NCI-H345 (cell line): Measurements from ENCODE around the gene GNRH2.
"Not testable (repeated sequence)": the region's sequence is repeated elsewhere in the genome, so short reads cannot be mapped to it uniquely, and the experiment has no call there.

Experiments used
- DNase-seq: peaks from one replicate; lab custom pipeline; 2025; lab: John Stamatoyannopoulos, UW

The GNRH2 gene

DNA sequence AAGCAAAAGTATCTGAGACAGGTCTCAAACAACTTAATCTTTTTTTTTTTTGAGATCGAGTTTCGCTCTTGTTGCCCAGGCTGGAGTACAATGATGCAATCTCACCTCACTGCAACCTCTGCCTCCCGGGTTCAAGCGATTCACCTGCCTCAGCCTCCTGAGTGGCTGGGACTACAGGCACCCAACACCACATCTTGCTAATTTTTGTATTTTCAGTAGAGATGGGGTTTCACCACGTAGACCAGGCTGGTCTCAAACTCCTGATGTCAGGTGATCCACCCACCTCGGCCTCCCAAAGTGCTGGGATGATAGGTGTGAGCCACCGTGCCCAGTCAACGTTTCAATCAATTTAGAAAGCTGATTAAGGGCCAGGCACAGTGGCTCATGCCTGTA is 29.8 kb downstream of the GNRH2 start:
- not testable (repeated sequence) for DNase-seq

DNA sequence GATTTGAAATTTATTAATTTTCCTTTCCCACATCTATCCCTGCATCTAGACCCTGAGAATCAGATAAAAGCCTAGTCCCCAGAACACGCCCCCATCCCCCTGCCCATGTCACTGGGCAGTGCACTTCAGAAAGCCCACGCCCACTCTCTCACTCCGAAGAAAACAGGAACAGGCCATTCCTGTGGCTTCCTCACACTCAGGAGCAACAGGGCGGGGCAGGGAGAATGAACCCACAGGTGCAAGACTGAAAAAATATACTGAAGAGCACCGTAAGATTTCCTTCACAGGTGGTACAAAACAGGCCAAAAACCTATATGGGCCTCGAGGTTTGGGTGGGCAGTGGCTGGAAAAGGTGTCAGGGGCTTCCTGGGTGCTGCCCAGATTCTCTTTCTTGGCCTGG is 31.4 kb downstream of the GNRH2 start:
- DNase-seq: no peak

DNA sequence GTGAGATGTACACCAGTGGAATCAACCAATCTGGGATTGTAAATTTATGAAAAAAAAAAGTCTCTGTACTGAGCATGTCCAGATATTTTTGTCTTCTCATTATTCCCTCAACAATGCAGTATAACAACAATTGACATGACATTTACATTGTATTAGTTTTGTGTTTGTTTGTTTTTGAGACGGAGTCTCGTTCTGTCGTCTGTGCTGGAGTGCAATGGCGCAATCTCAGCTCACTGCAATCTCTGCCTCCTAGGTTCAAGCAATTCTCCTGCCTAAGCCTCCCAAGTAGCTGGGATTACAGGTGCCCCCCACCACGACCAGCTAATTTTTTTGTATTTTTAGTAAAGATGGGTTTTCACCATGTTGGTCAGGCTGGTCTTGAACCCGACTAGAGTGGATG is 31.9 kb downstream of the GNRH2 start:
- not testable (repeated sequence) for DNase-seq

DNA sequence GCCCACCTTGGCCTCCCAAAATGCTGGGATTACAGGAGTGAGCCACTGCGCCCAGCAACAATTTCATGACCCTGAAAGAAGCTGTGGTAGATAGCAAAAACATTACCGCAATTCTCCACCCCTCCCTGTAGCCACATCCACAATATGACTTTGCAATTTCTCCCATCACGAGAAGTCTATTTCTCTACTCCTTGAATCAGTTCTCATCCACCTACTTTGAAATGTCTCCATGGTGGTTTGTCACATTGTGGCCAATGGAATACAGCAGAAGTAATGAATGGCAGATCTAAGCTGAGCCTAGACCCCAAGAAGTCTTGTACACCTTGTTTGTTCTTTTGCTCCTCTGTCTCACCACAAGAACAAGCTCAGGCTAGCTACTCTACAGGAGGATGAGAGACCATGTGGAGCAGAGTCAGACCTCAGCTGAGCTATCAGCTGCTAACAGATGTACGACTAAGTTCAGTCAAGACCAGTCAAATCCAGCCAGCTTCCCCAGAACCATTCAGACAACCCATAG is 34.3 kb downstream of the GNRH2 start:
- DNase-seq: no peak

DNA sequence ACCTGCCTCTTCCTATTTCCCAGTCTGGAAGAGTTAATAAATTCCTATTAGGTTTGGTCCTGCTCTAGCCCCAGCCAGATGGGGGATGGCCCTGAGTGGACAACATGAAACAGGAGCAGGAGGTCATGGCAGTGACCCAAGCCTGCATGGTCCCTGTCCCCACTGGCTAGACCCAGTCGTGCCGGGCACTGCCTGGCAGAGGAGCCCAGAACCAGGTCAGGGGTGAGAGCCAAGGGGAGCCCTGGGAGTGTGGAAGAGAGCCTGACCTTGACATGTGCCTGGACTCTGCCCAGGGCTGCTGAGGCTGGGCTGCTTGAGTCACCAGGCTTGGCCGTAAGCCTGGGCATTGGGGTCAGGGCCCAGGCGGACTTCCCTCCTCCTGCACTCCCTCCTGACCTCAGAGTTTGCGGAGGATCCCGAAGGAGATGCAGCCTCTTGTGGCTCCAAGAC is 37.5 kb downstream of the GNRH2 start:
- DNase-seq: no peak

DNA sequence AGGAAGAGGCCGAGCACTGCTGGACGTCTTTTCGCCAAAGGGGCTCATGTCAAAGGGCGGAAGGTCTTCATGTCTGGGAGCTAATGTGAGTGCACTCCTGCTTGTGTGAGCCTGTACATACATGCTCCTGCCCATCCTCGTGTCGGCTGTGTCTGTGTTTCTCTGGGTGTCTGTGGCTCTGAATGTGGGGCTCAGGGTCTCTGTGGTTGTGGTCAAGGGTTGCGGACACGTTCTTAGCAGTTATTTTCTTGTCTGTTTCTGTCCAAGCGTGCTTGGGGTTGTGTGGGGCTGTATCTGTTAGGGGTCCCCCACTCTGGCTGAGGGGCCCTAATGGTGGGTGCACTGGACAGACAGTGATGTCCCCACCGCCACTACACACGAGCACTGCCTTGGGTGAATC is 38.2 kb downstream of the GNRH2 start:
- DNase-seq: no peak

DNA sequence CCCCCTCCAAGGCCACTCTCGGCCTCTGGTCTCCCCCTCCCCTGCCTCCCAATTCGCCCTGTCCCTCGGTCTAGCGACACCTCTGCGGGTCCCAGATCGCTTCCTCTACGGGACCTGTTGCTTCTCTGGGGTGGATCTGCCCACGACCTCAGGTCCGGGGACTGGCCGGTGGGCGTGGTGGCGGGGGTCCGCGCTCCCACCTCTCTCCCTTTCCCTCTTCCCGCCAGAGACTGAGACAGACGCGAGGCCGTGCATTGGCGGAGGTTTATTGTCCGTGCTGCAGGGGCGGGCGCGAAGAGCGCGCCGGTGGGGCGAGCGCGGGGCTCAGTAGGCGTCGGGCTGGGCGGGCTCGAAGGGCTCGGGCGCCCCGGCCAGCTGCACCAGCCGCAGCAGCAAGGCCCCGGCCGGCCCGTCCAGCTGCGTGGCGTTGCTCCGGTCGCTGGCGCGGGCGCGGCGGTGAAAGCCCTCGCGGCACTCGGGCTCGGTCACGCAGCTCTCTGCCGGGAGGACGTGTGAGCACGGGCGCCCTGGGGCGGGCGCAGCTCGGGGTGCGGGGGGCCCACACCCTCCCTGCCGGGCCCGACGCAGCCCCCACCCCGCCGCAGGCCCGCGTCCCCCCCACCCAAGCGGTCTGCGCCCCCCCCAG is 39.0 kb downstream of the GNRH2 start:
- no peak for DNase-seq

DNA sequence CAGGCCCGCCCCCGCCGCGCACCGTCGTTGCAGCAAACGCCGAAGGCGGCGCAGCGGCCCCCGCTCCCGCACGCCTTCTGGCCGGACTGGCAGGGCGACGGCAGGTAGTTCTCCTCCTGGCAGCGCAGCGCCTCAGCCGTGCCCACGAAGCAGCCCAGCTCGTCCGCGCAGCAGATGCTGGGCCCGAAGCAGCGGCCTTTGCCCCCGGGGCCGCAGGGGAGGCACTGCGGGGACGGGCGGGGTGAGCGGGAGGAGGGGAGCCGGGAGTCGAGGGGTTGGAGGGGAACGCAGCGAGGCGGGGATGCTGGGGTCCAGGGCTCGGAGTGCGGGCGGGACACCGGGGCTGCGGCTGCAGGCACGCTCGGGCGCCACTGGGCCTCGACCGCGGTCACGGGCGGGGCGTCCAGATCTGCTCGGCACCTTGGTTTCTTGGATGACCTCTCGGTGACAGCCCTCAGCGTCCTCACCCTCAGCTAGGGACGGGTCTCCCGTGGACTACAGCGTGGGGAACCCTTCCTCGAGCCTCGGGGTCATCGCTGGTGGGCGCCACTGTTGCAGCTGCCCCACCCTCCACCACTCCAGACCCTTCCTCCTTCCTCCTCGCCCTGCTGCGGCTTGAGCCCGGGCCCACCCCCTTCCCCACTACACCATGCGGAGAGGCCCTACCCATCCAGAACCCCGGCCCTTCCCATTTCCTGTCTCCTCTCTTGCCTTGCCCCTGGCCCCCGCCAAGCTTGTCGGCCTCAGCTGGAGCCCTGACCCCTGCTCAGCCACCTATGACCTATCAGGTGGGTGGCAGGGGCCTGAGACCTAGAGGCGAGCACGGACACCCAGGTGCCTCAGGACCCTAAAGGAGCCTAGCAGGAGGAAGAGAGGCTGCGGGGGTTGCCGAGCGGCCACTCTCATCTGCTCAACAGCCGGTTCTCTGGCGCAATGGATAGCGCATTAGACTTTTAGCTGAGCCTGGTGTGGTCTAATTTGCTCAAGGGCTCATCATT is 39.8 kb downstream of the GNRH2 start:
- no peak for DNase-seq

DNA sequence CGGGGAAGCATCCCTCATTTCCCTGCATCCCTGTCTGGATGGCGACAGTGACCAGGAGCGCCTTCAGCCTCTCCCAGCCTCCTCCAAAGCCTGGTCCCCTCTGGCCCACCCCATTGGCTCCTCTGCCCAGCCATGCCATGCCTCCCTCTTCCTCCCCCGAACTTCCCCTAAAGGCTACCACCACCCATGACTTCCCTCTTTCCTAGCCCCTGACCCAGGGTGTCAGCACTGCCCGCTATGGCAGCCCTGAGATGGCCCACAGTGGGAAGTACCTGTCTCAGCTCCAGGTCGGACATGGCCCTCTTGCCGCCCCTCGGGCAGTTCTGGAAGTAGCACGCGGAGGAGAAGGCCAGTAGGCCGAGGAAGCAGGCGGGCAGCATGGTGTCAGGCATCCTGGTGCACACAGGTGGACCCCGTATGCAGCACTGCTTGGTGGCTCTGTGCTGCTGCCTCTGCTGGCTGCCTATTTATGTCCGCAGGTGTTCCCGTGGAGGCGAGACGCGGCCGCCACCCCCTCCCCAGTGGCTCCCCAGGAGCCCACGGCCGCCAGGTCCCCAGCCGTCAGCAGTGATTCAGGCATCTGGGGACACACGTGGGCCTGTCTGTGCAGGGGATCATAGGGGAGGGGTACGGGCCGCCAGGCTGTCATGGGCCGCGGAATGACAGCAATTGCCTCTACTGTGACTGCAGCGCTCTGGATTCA is 41.0 kb downstream of the GNRH2 start, which contains the start of gene AVP:
Gene AVP, minus strand, starts transcription at position 442 of the 703 bp plus-strand sequence. Its CDS starts 50 bp downstream, at position 392.
- no peak for DNase-seq

DNA sequence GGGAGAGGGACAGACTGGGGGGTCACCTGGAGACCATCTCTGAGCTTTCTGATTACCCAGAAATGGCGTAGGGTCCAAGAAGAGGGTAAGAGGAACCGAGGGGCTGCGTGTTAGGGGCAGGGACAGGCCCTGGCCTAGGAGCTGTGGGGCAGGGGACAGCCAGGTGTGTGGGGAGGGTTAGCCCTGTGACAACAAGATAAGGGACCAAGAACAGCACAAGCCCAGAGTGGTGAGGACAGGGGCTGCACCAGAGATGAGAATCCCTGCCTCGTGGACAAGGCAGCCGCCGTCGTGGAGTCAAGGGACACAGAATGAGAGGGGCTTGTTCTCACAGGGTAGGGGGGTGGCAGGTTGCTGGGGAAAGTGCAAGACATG is 41.6 kb downstream of the GNRH2 start:
- no peak for DNase-seq

DNA sequence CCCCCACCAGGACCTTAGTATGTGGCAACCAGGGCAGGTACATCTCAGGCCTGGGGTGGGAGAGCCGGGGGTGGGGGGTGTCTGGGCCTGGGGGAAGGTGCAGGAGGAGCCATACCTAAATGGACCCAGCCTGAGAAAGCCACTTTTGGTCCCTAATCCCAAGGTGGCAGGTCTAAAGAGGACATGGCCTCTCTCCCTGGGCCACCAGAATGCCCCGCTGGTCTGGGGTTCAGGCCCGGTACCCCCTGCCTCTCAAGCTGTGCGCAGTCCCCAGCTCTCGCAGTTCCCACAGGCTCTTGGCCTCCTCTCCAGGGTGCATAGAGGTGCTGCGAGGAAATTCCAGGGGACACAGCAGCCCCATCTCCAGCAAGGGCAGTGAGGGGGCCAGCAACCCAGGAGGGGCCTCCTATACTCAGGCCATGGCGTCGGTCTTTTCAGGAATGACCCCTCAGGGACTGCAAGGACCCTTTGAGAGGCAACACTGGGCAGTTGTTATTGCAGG is 42.2 kb downstream of the GNRH2 start:
- DNase-seq: no peak

DNA sequence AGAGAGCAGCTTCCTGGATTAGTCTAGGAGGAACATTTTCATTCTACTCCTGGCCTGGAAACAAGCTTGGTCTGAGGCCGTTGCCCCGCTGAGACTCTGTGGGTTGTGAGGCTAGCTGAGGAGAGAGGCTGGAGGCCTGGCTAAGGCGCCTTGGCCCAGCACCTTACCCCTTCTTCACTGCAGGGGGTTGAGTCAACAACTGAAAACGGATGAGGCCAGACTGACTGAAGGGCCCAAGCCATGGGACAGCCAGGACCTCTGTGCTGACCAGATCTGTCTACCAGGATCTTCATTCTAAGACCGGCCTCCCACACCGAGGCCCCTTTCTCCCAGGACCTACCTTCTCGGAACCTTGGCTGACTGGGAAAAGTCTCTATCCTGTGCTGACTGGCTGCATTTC is 44.6 kb downstream of the GNRH2 start:
- no peak for DNase-seq

DNA sequence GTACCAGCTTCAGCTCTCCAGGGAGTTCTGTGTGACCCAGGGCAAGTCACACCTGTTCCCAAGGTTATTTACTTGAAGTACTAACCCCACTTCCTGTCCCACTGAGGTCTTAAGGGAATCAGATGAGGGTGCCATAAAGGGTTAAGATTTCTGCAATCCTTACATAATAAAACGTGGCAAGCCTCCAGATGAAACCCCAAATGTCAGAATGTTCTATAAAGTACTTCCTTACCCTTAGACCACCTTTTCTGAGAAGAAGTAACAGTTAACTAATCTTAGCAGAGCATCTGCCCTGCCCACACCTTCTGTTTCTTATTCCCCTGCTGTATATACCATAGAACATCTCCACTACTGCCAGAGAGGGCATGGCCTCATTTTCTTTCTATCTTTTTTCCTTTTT is 47.1 kb downstream of the GNRH2 start:
- DNase-seq: no peak

DNA sequence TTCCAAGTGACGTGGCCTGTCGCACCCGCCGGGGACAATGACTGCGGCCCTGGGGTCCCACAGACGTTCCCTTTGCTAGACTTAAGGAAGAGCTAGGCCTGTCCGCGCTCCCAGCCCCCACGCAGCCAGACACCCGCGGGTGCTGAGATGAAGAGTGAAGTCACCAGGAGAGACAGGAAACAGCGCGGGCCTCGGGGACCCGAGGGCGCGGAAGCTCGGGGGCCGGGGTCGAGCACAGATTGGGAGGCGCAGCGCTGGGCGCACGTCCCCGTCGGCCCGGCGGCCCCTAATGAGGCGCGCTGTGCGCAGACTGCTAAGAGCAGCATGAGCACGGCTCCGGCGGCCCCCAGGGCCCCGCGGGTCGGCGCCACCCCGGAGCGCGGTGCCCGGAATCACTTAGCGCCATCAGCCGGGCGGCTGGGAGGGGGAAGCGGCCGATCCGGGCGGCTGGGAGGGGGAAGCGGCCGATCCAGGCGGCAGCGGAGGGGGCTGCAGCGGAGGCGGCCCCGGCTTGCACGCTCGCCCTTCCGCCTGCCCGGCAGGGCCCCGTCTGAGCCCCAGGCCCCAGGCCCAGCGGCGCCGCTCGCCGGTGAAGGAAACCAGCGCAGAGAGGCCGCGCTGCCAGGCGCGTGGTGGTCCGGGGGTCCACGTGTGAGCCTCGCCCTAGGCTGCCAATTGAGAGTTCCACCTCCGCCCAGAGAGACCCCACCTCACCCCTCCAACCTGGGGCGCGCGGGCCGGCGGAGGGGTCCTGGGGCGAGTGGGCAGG is 49.4 kb downstream of the GNRH2 start:
- no peak for DNase-seq

DNA sequence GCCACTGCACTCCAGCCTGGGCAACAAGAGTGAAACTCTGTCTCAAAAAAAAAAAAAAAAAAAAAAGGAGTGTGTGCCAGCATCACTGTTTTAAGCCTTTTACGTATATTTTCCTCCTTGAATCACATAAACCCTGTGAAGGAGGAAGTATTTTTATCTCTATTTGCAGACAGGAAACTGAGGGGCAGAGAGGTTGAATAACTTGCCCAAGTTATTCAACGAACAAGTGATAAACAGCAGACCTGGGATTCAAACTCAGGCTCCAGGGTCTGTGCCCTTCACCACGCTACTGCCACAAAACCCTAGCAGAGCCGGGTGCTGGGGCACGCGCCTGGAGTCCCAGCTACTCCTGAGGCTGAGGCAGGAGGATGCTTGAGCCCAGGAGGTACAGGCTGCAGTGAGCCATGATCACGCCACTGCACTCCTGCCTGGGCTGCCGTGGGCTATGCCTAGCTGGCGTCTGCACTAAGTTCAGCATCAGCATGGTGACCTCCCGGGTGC is 50.5 kb downstream of the GNRH2 start:
- DNase-seq: no peak

DNA sequence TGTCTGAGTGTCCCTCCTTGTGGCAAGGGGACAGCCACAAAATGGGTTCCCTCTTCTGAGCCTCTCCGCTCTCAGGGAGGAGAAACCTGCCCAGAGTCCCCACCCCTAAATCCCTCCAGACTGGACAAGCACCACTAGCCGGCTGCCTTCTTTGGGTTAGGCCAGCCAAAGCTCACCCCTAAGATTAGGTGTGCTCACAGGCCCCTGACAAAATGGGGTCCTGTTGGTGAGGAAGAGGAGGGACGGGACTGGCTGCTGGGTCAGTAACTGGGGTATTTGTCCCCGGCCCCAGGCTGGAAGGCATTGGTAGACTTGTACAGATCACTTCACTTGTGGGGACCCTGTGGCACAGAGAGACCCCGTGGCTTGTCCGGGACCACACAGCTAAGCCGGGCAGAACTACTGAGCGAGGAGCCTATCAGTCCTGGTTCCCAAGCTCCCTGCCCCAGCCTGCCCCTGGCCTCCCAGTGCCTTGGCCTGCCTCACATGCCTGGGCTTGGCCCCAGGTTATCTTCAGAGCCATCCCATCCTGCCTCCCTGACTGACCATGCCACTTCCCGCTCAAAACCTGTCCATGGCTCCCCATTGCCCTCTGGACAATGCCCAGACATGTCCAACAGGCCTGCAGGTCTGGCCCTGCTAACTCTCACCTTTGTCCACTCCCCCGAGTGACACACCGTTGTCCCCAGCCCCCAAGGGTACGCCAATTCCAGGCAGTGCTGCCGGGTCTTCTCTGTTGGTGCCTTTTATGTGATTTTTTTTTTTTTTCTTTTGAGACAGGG is 51.6 kb downstream of the GNRH2 start:
- no peak for DNase-seq
